K562 (cell line): ENCODE data around the gene ACOX1.
A peak's percentile ranks its signal among the peaks of the same experiment; 100 is the strongest.

Experiments
- ARID1B ChIP-seq: fragments of 450-650 bp; IDR thresholded peaks from 2 replicates; pipeline ENCODE4 v1.6.1; 2016; ENCODE audit warnings: antibody characterized with exemption, mild to moderate bottlenecking, inconsistent platforms
- CHD2 ChIP-seq: IDR thresholded peaks from 2 replicates; pipeline ENCODE4 v1.6.1; 2011; ENCODE audit warnings: low read depth, low read length
- EZH2 ChIP-seq: IDR thresholded peaks from 2 replicates; pipeline ENCODE4 v1.6.1; 2012; ENCODE audit warnings: low read depth, mild to moderate bottlenecking, inconsistent platforms, low read length, borderline replicate concordance
- FOXM1 ChIP-seq, 2 experiments: fragments of 450-650 bp in 1 of 2; sonication (generic) in 1 of 2; formaldehyde crosslinking in 1 of 2; IDR thresholded peaks; 2 replicates each; pipeline versions ENCODE4 v1.6.1 to v1.9.0; 2017 to 2022; ENCODE audit warnings: low read depth in 2 of 2, mild to moderate bottlenecking in 2 of 2, missing genetic modification reagents in 1 of 2, moderate library complexity in 1 of 2
- MAX ChIP-seq: sonication (generic); formaldehyde crosslinking; IDR thresholded peaks from 2 replicates; pipeline ENCODE4 v1.9.0; 2022; ENCODE audit warnings: mild to moderate bottlenecking, missing genetic modification reagents
- REST ChIP-seq, 2 experiments: fragments of 450-650 bp; formaldehyde crosslinking in 1 of 2; IDR thresholded peaks; 2 replicates each; pipeline versions ENCODE4 v1.4.0 to v1.6.1; 2014 to 2020; ENCODE audit warnings: mild to moderate bottlenecking in 2 of 2, borderline replicate concordance in 1 of 2, low read depth in 1 of 2
- RNF2 ChIP-seq: sonication (generic); IDR thresholded peaks from 2 replicates; pipeline ENCODE4 v1.6.1; 2016
- ZNF239 ChIP-seq: fragments of 250-450 bp; sonication (Bioruptor Pico); IDR thresholded peaks from 2 replicates; pipeline ENCODE4 v1.4.0; 2020; ENCODE audit warnings: mild to moderate bottlenecking
- ZNF253 ChIP-seq: fragments of 250-450 bp; sonication (Bioruptor Pico); conservative IDR thresholded peaks from 2 replicates; pipeline ENCODE4 v1.6.1; 2021; ENCODE audit warnings: mild to moderate bottlenecking
- TF ChIP-seq, protein P1 (sequence below), 3 experiments: IDR thresholded peaks in 2 of 3; conservative IDR thresholded peaks in 1 of 3; 2 replicates each; pipeline ENCODE4 v1.5.1; 2011 to 2012; ENCODE audit warnings: low read length in 3 of 3, mild to moderate bottlenecking in 3 of 3, control low read depth in 2 of 3, improper control_type of control experiment in 1 of 3, inconsistent platforms in 1 of 3, low read depth in 1 of 3, mixed read lengths in 1 of 3, moderate library complexity in 1 of 3; ENCODE audit not compliant: insufficient read depth in 2 of 3
- TF ChIP-seq, protein P2 (sequence below): fragments of 150-350 bp; conservative IDR thresholded peaks from 2 replicates; pipeline ENCODE4 v1.6.1; 2014; ENCODE audit warnings: low read length

GRCh38 chr17:76014925-76015261 lies 35.9 kb upstream of the ACOX1 start:
- TF ChIP-seq MAX (CRISPR knock-in tag): no peak
- no peak for TF ChIP-seq EZH2
- TF ChIP-seq ZNF253 (CRISPR knock-in tag): no peak
- no peak for TF ChIP-seq FOXM1 (IDR thresholded peaks at IDR 0.05; ENCODE audit: low read depth)
- TF ChIP-seq FOXM1 (CRISPR knock-in tag; IDR thresholded peaks at IDR 0.05; ENCODE audit: low read depth): no peak
- TF ChIP-seq, protein P1, sequence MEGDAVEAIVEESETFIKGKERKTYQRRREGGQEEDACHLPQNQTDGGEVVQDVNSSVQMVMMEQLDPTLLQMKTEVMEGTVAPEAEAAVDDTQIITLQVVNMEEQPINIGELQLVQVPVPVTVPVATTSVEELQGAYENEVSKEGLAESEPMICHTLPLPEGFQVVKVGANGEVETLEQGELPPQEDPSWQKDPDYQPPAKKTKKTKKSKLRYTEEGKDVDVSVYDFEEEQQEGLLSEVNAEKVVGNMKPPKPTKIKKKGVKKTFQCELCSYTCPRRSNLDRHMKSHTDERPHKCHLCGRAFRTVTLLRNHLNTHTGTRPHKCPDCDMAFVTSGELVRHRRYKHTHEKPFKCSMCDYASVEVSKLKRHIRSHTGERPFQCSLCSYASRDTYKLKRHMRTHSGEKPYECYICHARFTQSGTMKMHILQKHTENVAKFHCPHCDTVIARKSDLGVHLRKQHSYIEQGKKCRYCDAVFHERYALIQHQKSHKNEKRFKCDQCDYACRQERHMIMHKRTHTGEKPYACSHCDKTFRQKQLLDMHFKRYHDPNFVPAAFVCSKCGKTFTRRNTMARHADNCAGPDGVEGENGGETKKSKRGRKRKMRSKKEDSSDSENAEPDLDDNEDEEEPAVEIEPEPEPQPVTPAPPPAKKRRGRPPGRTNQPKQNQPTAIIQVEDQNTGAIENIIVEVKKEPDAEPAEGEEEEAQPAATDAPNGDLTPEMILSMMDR (IDR thresholded peaks at IDR 0.05 in 2 of 3, conservative IDR thresholded peaks at IDR 0.05 in 1 of 3; ENCODE audit: insufficient read depth in 2 of 3, low read depth in 1 of 3, low read length in 3 of 3): peak in 2 of 3 experiments; percentile 5 to 13; a peak in 2 of 6 replicates
- TF ChIP-seq CHD2: no peak
- TF ChIP-seq RNF2: no peak
- no peak for TF ChIP-seq ARID1B
- no peak for TF ChIP-seq ZNF239 (CRISPR knock-in tag)
- TF ChIP-seq REST (IDR thresholded peaks at IDR 0.05; ENCODE audit: borderline replicate concordance): no peak
- no peak for TF ChIP-seq REST (CRISPR knock-in tag; IDR thresholded peaks at IDR 0.05; ENCODE audit: low read depth)
- TF ChIP-seq, protein P2, sequence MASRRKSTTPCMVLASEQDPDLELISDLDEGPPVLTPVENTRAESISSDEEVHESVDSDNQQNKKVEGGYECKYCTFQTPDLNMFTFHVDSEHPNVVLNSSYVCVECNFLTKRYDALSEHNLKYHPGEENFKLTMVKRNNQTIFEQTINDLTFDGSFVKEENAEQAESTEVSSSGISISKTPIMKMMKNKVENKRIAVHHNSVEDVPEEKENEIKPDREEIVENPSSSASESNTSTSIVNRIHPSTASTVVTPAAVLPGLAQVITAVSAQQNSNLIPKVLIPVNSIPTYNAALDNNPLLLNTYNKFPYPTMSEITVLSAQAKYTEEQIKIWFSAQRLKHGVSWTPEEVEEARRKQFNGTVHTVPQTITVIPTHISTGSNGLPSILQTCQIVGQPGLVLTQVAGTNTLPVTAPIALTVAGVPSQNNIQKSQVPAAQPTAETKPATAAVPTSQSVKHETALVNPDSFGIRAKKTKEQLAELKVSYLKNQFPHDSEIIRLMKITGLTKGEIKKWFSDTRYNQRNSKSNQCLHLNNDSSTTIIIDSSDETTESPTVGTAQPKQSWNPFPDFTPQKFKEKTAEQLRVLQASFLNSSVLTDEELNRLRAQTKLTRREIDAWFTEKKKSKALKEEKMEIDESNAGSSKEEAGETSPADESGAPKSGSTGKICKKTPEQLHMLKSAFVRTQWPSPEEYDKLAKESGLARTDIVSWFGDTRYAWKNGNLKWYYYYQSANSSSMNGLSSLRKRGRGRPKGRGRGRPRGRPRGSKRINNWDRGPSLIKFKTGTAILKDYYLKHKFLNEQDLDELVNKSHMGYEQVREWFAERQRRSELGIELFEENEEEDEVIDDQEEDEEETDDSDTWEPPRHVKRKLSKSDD: no peak
